Measurements from ENCODE around the gene SLC34A1.
A peak's percentile ranks its signal among the peaks of the same experiment; 100 is the strongest.
"Not testable (repeated sequence)": the region's sequence is repeated elsewhere in the genome, so short reads cannot be mapped to it uniquely, and the experiment has no call there.

SLC34A1 gene, protein sequence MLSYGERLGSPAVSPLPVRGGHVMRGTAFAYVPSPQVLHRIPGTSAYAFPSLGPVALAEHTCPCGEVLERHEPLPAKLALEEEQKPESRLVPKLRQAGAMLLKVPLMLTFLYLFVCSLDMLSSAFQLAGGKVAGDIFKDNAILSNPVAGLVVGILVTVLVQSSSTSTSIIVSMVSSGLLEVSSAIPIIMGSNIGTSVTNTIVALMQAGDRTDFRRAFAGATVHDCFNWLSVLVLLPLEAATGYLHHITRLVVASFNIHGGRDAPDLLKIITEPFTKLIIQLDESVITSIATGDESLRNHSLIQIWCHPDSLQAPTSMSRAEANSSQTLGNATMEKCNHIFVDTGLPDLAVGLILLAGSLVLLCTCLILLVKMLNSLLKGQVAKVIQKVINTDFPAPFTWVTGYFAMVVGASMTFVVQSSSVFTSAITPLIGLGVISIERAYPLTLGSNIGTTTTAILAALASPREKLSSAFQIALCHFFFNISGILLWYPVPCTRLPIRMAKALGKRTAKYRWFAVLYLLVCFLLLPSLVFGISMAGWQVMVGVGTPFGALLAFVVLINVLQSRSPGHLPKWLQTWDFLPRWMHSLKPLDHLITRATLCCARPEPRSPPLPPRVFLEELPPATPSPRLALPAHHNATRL
- 0.10 to 0.17 reads per million in 2 donors for total RNA-seq

DNA sequence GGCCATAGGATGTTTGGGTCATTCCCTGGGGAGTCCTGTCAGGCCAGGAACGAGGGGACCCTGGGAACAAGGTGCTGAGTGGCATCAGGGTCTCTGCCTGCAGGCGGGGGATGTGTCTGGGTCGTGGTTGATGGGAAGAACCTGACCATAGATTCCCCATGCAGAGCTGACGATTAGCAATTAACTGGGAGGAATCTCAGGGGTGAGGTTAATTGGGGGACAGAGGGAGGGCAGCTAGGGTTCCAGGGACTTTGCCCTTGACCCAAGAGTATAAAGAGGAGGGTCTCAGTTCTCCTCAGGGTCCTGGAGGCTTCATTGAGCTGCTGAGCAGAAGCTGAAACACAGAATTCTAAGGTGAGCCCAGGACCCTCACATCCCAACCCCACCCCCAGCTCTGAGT lies at the start of gene SLC34A1:
Gene SLC34A1 (plus strand): TSS at position 301 of the 400 bp plus-strand sequence. CDS start 1,308 bp downstream, outside the sequence.
- DNase-seq = no peak

DNA sequence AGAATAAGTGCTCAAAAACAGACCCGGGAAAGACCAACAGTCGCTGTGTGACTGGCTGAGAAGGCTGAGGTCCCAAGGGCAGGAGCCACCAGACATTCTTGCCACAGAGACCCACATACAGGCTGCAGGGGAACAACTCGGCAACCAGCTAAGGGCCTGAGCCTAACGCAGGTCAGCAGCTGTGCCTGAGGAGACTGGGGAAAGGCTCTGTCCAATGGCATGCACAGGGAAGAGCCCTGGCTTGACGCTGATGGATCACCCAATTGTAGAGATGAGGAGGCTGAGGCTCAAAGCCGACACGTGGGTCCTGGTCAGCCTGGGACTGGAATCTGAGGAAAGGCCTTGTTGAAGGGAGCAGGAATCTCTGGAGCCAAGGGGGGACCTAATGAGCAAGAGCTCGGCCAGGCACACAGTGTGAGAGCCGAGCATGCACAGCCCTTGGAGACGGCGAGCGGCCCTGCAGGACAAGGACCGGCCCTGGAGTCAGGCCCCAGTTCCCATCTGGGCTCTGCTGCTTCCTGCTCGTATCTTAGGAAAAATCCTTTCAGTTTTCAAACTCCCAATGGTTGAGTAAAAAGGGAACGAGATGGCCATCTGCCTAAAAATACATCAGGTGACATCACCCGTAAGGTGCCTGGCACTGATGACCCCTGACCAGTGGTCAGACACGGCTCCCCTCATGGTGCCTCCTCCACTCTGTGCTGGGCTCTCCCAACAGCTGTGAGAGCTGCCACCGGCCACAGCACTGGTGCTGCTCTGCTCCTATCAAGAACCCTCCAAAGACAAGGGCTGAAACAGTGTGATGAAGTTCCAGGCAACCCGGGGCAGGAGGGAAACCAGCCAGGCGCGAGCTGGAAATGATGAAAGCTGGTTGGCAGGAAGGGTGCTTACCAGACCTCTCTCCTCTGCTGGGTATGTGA lies 49.2 kb upstream of the SLC34A1 start:
- no peak for DNase-seq

DNA sequence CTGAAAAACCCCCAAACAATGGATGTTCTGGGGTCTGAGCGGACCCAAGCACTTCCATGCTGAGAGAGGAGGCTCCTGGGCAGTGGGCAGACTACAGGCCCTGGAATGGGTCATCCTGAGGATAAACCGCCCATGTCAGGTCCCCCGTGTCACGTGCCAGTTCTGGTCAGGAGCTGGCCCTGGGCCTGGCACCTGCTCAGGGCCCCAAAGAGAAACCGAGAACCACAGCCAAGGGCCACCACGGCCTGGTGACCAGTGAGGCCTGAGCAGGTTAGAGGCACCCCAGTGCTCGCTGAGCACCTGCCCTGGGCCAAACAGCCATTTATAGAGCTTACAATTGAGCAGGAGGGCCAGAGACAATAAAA lies 48.6 kb upstream of the SLC34A1 start:
- no peak for DNase-seq

DNA sequence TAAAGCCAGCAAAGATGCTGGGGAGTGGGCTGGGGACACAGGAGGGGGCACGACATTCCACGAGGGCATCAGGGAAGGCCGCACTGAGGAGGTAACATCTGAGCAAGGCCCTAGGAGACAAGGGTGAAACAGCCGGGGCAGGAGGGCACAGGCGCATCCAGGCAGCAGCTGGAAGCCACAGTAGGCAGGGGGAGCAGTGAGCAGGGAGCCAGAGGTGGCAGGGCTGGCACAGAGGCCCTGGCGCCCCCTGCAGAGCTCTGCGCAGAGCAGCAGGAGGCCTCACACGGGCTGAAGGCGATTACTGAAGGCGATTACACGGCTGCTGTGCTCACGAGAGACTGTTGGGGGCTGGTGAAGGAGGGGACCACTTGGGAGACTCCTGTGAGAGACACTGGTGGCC lies 48.1 kb upstream of the SLC34A1 start:
- DNase-seq = no peak

DNA sequence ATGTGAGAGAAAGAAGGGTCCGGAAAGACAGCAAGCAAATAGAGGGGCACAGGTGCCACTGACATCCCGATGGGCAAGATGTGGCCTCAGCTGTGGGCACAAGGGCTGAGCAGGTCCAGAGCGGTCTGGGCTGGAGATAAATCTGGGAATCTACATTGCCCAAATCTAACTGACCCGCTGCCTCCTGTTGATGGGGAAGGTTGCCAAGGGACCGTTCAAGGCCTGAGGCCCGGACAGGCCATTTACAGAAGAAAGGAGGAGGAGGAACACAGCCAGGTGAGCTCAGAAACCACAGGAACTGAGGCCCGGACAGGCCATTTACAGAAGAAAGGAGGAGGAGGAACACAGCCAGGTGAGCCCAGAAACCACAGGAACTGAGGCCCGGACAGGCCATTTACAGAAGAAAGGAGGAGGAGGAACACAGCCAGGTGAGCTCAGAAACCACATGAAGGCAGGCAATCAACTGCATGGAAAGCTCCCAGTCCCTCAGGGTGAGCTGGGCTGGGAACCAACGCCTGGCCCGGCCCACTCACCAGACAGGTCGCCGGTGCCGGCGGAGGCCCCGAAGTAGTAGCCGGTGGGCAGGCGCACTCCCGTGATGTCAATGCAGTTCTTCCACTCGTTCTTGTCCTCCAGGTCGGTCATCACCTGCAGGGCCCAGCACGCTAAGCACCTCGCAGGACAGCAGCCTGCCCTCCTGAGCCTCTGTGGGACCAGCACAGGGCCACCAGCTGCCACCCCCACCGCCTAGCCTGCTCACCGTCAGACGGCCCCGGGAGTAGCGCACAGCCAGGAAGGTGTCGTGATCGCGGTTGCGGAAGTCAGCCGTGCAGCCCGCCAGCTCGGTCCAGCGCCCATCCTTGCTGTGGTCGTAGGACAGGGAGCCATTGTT lies 47.4 kb upstream of the SLC34A1 start:
- no peak for DNase-seq

DNA sequence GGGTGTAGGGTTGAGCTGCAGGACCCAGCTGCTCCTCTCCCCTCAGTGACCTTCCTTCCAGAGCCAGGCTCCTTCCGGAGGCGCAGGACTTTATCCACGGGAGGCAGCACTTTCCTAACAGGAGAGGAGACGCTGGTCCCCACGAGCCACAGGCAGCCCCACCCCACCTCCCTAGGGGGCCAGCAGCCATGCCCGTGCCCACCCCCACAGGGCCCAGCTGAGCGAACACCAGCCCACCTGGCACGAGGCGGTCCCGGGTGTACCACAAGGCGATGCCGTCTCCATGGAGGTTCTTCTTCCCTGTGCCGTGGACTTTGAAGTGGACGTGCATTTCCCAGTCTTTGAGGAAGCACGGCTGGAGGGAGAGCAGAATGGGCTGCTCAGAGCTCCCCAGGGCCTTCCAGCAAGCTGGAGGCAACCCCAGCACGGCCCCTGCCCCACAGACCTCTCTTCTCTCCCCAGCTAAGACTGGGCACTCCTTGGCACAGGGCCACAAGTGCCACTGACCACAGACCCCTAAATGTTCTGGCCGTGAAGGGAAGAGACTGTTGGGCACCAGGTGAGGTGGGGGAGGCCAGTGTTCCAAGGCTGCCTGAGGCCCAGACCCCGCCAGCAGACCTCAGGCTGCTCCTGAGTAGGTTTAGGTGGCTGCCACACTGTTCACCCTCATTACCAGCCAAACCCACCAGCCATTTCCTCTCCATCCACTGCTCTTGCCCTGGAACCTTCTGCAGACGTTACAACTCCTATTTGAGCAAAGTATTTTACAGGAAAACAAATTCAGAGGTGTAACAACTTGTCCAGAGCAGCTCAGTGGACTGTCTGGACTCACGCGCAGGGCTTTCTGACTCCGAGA lies 45.8 kb upstream of the SLC34A1 start:
- DNase-seq = no peak

DNA sequence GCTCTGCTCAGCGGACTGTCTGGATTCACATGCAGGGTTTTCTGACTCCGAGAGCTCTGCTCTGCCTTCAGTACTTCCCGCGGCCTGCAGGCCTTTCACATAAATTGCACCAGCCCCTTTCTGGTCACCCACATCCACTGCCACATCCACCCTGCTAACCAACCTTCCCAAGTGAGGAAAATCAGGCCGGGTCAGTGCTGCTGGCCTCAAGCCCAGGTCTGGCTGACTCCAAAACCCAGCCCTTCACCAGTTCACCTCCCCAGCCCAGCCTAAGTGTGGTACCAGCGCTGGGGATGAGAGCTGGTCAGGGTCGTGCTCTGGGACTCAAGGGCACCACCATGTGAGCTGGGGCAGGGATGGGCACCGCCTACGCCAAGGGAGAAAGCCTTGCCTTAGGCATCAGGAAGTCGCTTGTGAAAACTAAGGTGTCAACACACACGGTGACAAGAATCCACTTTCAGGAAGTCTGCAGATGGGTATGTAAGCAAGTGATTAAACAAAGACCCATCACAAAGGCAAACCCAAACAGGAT lies 45.1 kb upstream of the SLC34A1 start:
- DNase-seq = no peak

DNA sequence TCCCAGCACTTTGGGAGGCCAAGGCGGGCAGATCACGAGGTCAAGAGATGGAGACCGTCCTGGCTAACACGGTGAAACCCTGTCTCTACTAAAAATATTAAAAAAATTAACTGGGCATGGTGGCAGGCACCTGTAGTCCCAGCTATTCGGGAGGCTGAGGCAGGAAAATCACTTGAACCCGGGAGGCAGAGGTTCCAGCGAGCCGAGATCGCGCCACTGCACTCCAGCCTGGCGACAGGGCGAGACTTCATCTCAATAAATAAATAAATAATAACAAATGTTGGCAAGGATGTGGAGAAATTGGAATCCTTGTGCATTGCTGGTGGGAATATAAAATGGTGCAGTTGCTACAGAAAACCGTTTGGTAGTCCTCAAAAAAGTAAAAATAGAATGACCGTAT lies 41.2 kb upstream of the SLC34A1 start:
- not testable (repeated sequence) for DNase-seq

DNA sequence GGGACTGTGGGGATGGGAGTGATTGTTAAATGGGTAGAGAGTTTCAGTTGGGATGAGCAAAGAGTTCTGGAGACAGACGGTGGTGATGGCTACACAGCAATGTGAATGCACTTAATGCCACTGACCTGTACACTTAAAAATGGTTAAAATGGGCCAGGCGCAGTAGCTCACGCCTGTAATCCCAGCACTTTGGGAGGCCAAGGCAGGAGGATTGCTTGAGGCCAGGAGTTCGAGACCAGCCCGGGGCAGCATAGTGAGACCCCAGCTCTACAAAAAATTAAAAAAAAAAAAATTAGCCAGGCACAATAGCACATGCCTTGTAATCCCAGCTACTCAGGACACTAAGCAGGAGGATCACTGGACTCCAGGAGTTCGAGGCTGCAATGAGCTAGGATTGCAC lies 40.5 kb upstream of the SLC34A1 start:
- DNase-seq = no peak

DNA sequence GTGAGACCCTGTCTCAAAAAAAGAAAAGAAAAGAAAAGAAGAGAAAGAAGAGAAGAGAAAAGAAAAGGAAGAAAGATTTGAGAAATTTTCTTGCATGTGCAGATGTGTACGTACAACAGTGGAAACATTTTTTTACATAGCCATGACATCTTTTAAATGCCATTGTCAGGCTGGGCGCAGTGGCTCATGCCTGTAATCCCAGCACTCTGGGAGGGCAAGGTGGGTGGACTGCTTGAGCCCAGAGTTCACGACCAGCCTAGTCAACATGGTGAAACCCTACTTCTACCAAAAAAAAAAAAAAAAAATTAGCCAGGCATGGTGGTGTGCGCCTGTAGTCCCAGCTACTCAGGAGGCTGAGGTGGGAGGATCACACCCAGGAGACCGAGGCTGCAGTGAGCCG lies 39.3 kb upstream of the SLC34A1 start:
- DNase-seq = no peak

DNA sequence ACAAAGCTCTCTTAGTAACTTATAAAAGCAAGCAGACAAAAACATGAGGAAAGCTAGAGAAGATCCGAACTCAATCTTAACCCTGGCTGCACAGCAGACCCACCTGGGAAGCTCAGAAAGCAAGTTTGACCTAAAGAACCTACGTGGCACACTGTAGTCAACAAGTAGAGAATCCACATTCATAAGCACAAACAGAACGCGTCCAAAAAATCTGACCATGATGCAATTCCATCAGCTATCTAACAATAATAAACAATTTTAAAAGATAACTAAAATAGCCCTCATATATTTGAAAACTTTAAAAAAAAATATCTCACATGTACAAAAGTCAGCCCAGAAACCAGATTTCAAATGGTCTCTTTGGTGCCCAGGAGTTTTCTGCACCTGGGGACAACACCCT lies 37.4 kb upstream of the SLC34A1 start:
- DNase-seq = no peak

DNA sequence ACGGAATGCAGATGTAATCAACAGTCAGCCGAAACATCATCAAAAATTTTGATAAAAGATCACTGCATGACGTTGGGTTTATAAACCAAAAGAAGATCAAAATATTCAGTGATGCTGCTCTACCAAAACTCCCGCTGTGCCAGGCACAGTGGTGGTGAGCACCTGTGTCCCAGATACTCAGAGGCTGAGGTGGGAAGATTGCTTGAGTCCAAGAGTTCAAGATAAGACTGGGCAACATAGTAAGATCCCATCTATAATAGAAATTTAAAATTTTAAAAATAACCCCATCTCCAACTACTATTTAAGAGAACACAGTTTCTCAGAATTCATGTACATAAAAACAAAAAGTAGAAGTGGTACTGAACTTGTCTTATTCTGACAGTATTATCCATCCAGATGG lies 36.5 kb upstream of the SLC34A1 start:
- no peak for DNase-seq

DNA sequence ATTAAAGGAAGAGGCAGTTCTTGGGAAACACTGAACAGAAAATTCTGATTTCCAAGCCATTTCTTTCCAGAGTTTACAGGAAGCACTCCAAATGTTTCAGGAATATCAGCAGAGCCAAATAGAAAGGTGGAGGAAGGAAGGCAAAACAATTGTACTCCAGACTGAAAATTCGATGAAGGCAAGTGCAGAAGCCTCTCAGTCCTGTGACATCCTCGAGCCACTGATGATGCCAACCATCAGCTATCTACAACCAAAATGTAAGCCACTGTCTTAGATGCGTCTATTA lies 34.9 kb upstream of the SLC34A1 start:
- DNase-seq = no peak

DNA sequence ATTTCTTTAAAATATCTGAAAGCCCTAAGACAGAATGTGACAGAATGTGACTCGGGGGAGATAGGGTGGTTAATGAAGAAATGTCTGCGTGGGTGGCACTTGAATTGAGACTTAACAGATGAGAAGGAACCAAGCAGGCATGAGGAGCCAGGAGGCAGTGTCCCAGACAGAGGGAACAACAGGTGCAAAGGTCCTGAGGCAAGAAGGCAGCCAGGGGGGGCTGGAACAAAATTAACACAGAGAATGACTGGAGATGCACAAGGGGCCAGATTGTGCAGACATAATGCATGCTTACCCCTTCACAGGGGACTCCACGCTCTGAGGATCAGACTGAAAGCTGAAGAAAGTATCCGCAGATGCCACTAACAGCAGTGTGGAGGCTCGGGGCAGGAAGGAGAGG lies 34.5 kb upstream of the SLC34A1 start:
- no peak for DNase-seq

DNA sequence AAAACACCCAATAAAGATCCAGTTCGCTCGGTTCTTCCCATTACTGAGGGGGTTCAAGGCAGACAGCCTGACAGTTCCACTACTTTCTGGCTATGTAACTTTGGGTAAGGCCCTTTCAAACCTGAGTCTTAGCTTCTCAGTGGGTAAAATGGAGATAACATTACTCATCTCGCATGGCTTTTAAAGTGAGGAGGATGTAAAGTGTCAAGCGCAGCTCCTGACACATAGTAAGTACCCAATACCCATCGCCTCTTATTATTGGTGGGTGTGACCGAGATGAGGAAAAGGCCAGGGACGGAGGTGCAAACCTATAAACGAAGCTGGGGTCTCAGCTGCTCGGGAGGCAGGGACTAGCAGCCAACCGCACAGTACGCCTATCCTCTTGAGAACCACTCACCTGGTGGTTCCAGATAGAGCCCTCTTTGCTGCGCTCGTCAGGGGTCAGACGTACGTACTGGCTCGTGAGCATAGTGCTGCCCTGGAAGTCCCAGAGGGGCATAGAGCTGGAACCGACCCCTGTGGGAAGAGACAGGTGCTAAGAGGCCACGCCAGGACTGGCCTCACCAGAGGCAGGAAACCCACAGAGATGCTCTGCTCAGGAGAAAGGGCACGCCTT lies 33.4 kb upstream of the SLC34A1 start:
- no peak for DNase-seq

DNA sequence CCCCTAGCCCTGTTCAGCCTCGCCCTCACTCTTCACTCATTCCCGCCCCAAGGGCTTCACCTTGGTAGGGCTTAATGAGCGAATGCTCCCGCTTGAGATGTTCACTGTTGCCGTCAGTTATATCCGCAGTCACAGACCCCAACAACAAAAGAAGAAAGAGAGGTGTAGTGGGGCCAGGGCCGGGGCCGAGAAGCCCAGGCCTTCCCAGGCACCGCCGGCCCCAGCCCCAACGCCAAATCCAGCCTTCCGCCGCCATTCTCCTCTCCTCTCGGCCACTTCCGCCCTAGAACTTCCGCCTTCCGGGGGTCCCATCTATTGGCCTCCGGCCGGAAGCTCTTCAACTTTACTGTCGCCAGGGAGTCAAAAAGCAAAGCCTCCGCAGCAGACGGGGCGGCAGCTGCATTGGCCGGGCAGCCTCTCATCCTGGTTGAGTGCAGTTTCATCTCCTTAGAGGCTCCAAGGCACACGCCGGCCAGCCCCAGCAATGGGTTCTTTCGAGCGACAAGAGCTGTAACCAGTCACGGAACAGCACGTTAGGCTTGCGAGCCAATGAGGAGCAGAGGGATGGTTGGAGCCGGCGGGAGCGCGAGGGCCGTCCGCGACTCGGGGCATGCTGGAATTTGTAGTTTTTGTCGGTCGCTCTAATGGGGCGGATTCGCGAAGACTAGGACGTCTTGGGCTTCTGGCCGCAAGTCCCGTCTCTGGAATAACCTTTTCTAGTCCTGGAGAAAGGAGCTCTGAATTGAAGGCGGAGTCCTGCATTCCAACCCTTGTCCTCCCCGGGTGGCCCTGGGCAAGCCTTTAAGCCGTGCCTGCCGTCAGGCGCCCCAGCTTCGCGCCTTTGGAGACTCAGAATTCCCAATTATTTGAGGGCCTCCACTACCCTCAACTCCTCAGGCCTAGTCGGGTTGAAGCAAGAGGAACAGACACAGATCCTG lies 32.6 kb upstream of the SLC34A1 start, which contains the start of gene LMAN2:
Gene LMAN2 (minus strand): TSS at position 277 of the 938 bp plus-strand sequence. CDS start 21 bp downstream, at position 256.
- DNase-seq = peak; percentile 59

DNA sequence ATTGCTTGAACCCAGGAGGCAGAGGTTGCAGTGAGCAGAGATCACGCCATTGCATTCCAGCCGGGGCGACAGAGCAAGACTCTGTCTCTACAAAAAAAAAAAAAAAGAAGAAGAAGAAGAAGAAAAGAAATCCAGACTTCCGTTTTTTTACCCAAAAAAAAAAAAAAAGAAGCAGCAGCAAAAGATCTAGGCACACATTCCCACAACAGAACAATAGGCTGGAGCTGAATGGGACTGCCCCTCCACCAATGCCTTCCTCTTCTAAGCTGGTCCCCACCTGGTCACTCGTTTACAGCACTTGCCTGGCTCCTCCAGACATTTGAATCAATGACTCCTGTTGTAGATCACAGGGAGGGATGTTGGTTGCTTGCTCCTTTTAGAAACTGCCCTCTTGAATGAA lies 31.1 kb upstream of the SLC34A1 start:
- no peak for DNase-seq

DNA sequence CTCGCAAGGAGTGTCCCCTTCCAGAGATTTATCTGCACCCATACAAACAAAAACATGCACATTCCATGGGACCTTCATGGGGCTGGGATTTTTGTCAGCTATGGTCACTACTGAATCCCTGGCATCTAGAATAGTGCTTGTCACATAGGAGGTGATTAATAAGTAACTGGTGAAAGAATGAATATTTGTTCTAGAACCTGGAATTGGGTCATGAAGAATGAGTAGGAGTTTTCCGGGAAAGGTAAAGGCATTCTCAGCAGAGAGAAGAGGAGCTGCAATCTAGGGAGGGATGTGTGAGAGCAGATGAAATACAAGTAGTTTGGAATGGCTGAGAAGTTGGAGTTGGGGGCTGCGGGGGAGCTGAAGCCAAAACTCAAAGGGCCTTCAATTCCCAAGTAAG lies 30.0 kb upstream of the SLC34A1 start:
- DNase-seq = no peak

DNA sequence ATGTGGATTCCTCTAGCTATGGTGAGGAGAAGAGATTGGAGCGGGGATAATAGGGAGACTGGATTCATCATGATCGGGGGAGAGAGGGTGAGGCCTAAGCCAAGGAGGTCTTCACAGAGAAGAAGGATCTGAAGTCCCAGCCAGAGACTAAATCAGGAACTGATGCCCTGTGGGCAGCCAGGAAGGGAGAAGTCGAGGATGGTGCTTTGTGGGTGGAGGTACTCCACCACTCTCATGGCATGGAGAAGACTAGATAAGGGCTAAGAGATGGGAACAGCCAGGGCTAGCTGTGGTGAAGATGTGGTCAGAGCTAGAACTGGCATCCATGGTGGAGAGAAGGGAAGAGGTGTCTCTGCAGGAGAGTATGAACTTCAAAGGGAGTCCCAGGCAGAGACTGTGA lies 29.5 kb upstream of the SLC34A1 start:
- no peak for DNase-seq
